Activated T-cell treated with anti-CD3 and anti-CD28 coated beads for 1 hour (primary cell): ENCODE measurements around the gene MBTD1.
A peak's percentile ranks its signal among the peaks of the same experiment; 100 is the strongest.
"Not testable (repeated sequence)": the region's sequence is repeated elsewhere in the genome, so short reads cannot be mapped to it uniquely, and the experiment has no call there.

Experiments
- DNase-seq: peaks from one replicate; pipeline ENCODE4 v3.0.0-alpha.2; 2020; ENCODE audit warnings: low read depth

Gene MBTD1

DNA sequence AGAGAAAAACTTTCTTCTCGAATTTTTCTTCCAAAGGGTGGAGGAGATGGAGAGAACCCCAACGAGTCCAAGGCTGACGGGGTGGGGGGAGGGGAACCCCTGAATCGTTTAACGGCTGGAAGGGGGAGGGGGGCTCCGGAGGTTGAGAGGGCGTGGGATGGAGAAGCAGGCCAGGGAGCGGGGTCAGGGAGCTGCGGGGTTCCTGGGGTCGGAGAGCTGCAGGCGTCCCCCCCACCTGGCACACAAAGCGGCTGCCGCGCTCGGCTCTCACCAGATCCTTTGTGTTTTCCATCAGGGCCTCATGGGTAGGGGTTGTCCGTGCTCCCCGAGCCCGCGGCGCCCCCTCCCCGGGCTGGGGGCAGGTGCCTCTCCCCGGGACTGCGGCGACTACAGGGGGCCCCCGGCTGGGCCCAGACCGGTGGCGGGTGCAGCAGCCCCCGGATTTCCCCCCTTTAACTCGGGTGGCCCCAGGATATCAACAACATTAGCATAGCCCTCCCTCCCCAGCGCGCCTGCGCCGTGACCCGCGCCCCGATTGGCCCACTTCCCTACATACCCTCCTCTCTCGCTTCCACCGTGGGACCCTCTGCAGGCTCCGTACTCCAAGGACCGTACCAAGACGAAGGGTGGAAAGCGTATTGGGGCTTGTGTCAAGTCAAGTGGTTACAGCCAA is at the start of gene MBTD1:
Gene MBTD1 (minus strand): TSS at position 486 of the 673 bp plus-strand sequence. CDS start 34,888 bp downstream, outside the sequence.
- peak; percentile 93 for DNase-seq

DNA sequence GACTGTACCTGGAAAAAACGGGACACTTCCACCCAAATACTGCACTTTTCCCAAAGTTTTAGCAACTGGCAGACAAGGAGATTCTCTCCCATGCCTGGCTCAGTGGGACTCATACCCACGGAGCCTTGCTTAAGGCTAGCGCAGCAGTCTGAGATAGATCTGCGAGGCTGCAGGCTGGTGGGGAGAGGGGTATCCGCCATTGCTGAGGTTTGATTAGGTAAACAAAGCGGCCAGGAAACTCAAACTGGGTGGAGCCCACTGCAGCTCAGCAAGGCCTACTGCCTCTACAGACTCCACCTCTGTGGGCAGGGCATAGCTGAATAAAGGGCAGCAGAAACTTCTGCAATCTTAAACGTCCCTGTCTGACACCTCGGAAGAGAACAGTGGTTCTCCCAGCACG is 45.3 kb upstream of the MBTD1 start:
- no peak for DNase-seq

DNA sequence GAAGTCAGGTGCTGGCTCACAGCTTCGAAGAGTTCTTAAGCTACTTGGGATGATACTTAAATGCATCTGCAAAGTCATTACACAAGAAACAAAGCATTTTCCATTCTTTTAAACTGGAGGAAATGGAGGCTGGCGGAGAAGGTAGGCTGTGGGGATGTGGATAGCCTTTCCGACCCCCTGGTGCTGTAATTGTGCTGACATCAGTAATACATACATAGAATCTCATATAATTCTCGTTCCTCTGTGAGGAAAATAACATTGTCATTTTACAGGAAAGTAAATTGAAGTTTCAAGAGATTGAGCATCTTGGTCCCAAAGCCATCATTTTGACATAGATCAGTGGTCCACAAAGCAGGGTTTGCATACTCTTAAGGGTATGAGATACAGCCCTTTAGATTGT is 40.0 kb upstream of the MBTD1 start:
- DNase-seq: no peak

DNA sequence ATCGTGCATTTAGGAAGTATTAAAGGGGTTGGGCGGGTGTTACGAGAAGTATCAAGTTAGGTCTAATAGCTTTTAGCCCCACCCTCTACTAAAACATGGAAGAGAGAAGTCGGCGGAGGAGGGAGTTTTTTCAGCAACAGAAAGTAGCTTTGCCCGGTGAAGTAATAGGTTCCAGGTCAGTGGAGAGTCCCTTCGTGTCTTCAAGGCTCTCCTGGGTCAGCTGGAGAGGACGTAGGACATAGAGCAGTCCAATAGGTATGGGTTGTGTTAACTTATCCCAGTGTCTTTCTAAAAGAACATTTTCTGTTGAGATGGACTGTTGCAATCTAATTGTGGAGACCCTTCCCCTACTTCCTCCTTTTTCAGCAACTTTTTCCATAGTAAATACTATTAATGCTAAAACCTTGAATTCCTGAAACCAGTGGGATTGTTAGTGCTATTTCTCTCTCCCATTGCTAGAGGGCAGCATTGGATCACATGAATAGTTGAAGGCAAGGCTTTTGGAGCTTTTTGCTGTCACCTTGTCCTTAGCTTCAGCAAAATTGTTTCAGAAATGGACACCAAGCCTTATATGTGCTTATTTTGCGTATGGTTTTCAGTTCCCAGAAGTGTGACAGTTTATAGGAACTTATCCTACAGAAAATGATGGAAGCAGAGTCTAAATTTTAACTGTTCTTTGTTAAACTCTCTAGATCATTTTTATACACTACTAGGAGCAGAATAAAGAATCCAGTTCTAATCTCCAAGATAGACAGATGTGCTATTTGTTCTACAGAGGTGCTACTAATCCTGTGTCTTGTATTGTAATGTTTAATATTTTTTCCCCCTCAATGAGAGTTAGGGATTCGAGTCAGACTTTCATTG is 38.9 kb upstream of the MBTD1 start:
- DNase-seq: no peak

DNA sequence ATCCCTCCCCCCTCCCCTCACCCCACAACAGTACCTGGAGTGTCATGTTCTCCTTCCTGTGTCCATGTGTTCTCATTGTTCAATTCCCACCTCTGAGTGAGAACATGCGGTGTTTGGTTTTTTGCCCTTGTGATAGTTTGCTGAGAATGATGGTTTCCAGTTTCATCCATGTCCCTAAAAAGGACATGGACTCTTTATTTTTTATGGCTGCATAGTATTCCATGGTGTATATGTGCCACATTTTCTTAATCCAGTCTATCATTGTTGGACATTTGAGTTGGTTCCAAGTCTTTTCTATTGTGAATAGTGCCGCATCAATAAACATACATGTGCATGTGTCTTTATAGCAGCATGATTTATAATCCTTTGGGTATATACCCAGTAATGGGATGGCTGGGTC is 34.5 kb upstream of the MBTD1 start:
- DNase-seq: not testable (repeated sequence)

DNA sequence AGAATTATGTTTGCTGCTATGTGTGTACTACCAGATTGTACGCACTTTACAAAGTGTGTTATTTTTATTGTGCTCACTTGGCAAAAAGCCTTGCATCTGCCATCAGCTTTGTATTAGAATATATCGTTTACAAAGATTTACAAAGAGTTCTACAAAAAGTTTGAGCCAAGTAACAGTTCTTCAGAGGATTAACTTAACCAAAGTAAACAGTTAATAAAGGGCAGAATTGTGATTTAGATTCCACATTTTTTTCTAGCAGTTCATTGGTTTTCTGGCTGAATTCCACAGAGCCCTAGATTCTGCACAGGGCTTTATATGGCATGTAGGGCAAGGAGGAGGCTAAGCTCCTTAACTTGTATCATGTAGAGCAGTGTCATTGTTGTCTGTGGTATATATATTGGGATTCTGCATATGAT is 29.9 kb upstream of the MBTD1 start:
- no peak for DNase-seq

DNA sequence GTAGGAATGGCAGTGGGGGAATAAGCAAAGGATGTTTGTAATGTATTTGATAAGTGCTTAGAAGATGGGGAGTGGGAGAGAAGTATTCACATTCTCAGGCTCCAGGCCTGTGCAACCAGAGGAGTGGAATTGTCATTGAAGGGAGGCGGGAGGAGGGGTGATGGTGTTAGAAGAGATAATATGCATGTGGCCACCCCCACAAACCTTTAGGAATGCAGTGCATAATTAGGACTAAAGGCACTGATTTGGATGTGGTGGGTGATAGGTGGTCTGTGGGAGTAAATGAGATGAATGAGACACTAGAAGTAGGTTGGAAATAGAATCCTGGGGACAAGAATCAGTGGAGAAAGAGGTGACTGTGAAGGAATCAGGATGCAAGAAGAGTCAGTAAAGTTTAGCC is 27.6 kb upstream of the MBTD1 start:
- DNase-seq: no peak

DNA sequence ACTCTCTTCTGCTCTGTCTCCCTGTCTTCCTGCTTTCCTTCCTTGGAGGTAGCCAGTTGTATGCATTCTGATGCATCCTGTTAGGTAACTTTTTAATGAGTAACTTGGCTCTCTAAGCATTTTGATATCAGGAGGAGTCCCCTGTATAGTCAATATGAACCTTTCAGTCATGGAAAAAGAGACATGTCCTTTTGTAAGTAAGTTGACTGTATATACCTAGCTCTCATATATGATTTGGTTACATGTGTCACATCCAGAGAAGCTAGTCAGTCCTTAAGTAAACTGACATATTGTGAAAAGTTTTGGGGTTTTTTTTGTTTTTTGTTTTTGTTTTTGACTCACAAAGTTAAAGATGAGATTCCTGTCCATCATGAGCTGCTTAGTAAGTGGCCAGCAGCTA is 19.3 kb upstream of the MBTD1 start:
- no peak for DNase-seq

DNA sequence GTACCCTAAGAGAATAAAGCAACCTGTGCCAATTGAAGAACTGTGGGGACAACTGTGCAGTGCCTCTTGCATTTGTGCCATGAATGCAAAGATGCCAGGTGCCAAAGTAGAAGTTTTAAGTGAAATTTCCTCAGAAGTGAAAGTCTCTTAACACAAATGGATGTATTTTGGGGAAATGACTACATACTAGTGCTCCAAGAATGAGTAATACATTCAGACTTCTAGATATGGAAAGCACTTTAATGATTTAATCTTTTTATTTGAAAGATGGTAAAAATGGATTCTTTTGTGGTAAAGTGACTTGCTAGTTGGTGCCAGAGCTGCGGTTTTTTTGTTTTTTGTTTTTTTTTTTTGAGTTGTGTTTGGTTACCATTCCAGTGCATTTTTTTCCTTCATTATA is 15.5 kb upstream of the MBTD1 start:
- DNase-seq: no peak

DNA sequence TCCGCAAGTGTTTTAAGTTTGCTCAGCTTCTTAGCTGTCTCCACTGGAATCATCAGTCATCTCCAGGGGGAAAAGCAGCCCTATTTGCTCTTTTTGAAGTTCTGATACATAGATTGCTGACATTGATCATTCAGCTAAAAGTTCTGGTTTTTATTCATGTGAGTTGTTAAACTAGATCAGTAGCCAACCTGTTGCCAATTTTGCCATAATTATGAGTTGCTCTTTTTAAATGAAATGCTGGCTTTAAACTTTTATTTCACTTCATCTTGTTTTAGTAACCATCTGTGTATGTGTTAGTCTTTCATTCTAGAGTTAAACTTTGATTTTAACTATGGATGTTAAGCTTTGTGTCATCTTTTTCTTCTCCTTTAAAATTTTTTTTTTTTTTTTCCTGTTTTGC is 13.0 kb upstream of the MBTD1 start:
- DNase-seq: no peak

DNA sequence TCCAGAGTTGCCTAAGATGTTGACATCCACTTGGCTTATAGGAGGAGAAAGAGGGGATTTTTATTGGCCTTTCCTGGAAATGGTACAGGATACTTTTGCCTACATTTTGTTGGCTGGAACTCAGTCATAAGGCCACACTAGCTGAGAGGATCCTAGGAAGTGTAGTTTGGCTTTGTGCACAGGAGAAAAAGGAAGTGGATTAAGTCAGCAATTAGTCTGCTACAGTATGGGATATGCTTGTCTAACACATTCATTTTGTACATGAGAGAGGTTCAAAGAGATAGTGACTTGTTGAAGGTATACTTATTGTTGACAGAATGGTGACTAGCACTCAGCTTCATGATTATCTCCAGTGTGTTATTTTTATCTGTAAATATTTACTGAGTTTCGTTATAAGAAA is 10.8 kb upstream of the MBTD1 start:
- DNase-seq: no peak

DNA sequence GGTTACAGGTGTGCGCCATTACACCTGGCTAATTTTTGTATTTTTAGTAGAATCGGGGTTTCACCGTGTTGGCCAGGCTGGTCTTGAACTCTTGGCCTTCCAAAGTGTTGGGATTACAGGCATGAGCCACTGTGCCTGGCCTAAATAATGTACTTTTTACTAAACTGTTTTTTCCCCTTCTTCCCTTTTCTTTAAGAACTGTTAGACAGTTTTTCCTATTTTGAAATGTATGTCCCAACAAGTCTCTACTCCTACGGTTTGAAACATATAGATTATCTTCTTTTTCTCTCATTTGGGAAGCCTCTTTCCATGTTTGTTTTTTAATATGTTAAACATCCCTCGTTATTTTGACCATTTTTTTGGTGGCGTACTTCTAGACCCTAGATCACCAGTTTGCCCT is 10.1 kb upstream of the MBTD1 start:
- DNase-seq: no peak

DNA sequence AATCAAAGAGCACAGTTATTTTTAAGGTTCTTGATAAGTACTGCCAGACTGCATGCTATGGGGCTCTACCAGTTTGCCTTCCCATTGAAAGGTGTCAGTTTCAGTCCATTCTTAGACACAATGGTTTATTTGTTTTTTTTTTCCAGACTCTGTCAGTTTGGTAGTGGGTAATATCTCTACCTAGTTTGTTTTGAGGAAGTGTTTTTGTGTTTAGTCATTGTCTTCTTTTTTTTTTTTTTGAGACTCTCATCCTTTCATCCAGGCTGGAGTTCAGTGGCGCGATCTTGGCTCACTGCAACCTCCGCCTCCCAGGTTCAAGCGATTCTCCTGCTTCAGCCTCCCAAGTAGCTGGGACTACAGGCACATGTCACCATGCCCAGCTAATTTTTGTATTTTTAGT is 4.6 kb upstream of the MBTD1 start:
- not testable (repeated sequence) for DNase-seq

DNA sequence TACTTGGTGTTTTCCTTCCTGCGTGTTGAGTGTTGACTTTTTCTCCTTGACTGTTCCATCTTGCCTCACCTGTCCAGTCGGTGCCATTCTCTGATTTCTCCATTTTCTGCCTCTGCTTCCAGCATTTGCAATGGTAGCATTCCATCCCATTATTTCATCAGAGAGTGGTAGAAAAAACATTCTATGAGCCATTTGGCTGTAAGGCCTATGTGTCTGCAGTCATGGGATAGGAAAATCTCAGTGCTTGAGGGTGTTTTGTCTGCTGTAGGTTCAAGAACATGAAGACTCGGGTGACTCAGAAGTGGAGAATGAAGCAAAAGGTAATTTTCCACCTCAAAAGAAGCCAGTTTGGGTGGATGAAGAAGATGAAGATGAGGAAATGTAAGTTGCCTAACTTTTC is 3.2 kb upstream of the MBTD1 start:
- no peak for DNase-seq

DNA sequence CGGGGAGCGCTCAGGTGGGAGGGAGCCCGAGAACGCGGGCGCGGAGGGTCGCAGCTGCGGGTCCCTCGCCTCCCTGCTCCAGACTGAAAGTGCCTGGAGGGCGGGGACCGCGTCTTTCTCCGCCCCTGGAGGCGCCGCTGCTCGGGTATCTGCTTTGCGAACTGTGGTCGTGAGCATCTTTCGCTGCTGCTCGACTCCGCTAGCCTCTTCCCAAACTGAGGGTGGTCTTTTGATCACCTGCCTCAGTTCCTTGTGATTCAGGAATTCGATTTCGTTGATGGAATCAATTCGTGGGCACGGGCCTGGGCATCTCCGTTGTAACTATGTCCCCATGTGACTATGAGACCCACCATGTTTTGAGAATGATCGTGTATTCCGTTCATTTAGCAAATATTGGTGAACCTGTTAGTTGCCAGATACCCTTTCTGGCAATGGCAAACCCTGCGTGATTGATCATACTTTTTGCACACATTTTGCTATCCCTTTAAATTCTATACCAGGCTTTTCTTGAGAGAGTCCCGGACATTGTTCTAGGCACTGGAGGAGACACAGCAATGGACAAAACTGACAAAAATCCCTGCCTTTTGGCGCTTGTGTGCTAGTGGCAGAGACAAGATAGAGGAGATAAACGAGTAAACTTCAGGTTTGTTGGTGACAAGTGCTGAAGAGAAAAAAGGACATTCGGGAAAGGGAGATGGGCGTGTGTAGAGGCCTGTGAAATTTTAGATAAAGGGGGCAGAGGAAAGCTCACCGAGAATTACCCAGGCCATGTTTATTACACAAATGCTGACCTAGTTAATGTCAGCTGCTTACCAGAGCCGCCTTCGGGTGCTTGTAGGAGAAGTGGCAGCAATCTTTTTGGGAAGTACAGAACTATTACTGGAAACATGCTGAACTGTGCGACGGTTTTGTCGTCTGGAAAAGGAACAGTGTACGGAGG is 1.4 kb upstream of the MBTD1 start:
- no peak for DNase-seq

DNA sequence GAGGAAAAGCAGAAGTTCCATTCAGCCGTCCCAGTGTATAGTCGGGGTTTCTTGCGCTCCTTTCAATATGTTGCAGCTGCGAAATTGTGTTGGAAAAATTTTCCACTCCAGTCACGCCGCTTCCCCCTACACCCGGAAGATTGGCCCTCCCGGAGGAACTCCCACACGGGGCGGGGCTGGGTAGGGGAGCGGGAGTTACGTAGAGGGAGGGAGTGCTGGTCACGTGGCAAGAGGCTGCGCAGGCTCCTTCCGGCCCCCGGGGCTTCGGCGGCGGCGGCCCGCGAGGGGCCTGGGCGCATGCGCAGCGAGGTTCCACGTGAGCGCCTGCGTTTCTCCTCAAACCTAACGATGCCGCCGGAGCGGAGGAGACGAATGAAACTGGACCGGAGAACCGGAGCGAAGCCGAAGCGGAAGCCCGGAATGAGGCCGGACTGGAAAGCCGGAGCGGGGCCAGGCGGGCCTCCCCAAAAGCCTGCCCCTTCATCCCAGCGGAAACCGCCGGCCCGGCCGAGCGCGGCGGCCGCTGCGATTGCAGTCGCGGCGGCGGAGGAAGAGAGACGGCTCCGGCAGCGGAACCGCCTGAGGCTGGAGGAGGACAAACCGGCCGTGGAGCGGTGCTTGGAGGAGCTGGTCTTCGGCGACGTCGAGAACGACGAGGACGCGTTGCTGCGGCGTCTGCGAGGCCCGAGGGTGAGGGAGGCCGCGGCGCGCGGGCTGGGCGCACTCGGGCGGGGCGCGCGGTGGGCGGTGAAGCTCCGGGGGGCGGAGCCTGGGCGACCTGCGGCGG is 581 bp upstream of the MBTD1 start, which contains the start of gene UTP18:
Gene UTP18 (plus strand): TSS at position 310 of the 787 bp plus-strand sequence. CDS start 39 bp downstream, at position 349.
- peak; percentile 96 for DNase-seq

DNA sequence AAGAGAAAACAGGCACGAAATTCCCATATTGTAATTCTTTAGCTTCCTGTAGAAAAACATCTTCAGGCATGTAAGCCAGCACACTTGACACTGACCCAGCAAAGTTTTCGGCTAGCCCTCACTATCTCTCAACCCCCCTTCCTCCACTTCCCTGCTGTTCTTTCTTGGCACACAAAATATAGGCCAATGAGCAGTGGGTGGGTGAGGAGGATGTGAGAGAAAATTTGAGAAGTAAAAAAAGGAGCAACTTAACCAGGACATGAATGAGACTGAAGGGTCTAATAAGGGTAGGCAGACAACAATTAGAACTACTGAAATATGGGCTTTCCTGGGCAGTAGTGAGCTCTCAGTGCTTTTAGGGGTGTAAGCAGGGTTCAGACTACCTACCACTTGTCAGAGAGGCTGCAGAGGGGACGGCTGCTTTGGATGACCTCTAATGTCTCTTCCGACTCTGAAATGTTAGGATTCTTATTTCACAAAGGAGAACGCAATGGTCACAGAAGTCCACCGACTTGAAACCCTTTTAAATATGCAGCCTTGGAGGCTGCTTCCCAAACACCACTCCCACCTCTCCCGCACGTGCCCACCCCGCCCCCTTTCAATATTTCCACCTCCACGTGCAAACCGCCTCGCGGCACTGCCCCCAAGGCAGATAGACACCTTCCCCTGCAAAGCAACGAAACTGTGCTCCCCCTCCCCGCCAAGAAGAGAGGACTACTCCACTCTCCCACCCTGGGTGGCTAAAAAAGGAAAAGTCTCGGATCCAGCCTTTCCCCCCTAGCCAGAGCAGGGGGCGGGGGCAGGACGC is 889 bp downstream of the MBTD1 start:
- peak; percentile 6 for DNase-seq

DNA sequence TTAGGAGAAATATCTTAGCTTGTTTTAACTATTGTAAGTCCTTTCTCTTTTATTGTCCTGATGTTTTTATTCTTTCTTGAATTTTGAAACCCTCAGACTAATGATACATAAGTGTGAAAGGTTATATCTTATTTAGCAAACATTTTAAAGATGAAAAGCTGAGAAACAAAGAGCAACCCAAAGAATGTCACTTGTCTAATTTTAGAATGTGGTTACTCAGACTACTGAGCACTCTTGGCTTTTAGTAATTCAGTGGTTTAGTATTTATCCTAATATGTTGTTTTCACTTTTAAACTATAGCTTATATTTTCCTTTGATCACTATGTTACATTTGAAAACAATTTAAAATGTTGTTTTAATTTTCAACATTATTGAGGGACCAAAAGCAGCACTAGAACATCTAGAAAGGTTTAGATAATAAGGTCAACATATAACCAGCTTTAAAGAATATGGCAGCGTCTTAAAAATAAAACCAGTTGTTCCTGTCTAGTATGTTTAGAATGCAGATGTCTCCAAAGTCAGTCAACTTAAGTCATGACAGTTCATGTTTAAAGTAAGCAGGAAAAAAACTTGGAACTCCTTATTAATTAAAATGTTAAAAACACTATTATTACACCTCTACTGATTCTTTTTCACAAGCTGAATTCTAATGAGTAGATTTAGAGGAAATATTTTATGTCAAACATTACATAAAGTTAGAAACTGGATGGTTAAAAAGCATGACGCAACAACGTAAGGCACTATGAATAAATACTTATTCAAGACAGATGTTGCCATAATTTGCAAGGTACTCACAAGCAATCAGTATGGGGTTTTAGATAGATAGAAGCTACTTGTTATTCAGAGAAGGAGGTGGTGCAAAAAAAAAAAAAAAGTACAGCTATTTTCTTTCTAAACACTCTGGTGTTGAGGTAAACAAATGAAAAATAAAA is 2.4 kb downstream of the MBTD1 start:
- DNase-seq: no peak

DNA sequence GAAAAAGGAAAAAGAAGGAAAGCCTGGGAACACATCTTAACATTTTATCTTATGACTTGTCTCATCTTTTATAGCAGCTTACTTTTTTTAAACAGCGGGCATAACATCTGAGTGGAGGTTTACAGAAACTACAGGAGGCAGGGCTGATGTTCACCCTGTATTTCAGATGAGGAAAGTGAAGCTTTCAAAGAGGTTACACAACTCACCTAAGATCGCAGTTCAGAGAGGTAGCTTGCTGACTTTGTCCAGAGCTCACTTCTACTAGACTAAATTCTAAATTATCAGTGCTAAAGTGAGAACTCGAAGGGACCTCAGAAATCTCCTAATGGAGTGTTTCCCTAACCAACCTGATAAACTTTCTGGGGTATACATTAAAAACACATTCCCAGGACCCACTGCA is 3.7 kb downstream of the MBTD1 start:
- DNase-seq: no peak
